Measurements from ENCODE around the gene COA5.

COA5 gene

GRCh38 chr2:98555696-98556095 lies 52.6 kb downstream of the COA5 start:
- DNase-seq (ENCODE audit: low read depth, low spot score): no peak
- H3K27ac ChIP-seq: no peak overlapping the region

- no peak overlapping the region for H3K27ac ChIP-seq
- no peak for DNase-seq (ENCODE audit: low read depth, low spot score)
Observed at GRCh38 chr2:98554116-98554861, 54.0 kb downstream of the COA5 start.

DNA sequence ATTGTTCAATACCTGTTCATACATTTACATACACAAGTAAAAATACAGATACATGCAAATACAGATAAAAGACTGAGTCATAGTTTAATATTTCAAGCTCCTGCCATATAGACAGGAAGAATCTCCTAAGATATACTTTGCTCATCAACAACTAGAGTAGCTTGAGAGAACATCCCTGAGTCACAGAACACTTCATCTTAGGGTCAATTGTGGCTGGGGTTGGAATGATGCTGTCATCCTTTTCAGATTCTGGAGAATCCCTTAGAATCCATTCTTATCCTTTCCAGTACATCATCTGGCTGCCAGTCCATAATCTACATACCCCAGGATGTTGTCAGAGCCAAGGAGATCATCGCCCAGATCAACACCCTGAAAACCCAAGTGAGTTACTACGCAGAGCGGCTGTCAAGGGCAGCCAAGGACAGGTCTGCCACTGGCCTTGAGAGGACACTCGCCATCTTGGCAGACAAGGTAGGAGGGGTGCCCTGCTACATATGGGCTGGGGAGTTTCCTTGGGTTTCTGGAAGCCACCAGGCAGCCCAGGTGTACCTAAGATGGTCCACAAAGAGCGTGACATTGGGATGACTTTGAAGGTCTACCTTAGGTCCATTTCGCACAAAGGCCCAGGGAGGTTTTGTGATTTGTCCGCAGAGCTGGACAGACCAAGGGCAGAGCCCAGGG lies 55.7 kb downstream of the COA5 start:
- no peak for DNase-seq (ENCODE audit: low read depth, low spot score)

DNA sequence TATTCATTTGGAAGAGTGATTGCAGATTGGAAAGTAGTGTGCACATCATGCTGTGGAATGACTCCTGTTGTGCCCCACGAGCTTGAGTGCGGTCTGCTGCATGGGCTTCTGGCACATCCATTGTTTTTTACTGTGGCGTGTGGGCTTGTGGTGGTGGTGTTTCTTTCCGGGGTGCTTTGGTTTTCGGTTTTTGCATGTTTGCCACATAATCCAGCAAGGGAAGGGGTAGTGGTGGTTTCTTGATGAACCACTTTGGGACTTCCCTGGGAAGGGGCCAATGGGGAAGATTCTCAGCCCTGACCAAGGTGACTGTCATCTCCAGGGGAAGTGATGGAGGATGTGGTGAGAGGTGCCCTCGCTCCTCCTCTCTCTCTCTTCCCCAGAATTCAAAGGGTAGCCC lies 57.0 kb downstream of the COA5 start:
- no peak for DNase-seq (ENCODE audit: low read depth, low spot score)
- H3K27ac ChIP-seq: no peak overlapping the region

More for the DNA sequence above, 55.7 kb downstream of the COA5 start:
- no peak overlapping the region for H3K27ac ChIP-seq

DNA sequence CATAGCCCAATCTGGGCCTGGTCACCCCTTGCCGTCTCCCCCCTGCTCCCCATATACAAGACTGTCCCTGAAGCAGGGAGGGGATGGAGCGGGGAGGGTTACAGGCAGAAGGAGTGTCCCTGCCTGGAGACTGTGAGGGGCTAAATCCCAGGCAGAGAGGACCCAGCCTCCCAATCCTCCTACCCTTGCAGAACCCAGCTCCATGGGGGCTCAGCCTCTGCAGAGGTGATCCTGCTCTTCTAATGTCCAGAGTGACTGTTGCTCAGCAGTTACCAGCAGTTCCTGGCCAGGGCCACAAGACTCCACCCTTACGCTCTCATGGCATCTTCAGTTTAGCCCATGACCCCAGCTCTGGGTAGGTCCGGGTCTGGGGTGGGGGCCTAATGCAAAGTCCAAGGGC lies 58.1 kb downstream of the COA5 start:
- no peak overlapping the region for H3K27ac ChIP-seq
- DNase-seq (ENCODE audit: low read depth, low spot score): no peak

All from epithelial cell of prostate (primary cell).